ENCODE measurements around the gene SULT1C3. TPM values are rescaled to one million over a fixed set of nuclear protein-coding genes. Genes with fewer than 3 reads are reported as not detected.

The SULT1C3 gene
- total and polyA plus RNA-seq, 2 of the 13 experiments (the other 11 are each of a cell fraction or from before 2014, with no cell fraction given): not detected

DNA sequence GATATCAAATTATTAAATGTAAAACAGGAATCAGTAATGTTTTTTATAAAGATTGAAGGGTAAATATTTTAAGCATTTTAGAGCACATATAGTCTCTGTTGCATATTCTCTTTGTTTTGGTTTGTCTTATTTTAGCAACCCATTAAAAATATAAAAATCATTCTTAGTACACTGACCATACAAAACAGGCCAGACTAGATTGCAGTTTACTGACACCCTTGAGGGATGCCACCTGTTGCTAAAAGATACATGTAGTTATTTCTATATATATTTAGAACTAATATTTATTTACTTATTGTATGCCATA is 44.7 kb upstream of the SULT1C3 start:
- Histone ChIP-seq H3K27me3 (ENCODE audit: control insufficient read depth in 1 of 2, insufficient read depth in 2 of 2, low read length in 2 of 2) (no peaks in the 10 kb centered on the region), H3K36me3 (replicated peaks in 1 of 2; ENCODE audit: control insufficient read depth in 1 of 2, insufficient read depth in 2 of 2, low read length in 2 of 2) (no peaks in the 10 kb centered on the region), H3K4me2 (ENCODE audit: low read depth, low read length) (no peak overlapping the region), H3K4me1 (ENCODE audit: insufficient read depth, low read length) (peaks cover 8% of the 10 kb centered on the region), H4K20me1 (ENCODE audit: insufficient read depth, low read length) (no peaks in the 10 kb centered on the region), H3K4me3 (replicated peaks in 1 of 3; ENCODE audit: insufficient read depth in 1 of 3, low read depth in 2 of 3, low read length in 3 of 3) (no peak overlapping the region), H3K79me2 (ENCODE audit: insufficient read depth, low read length) (no peaks in the 10 kb centered on the region), H3K9ac (ENCODE audit: insufficient read depth, low read depth, low read length) (no peak overlapping the region), H2AFZ (ENCODE audit: low read length) (no peak overlapping the region), H3K9me3 (ENCODE audit: low read length) (no peaks in the 10 kb centered on the region), H3K27ac (ENCODE audit: extremely low read length, insufficient read depth, low read length) (no peak overlapping the region)
- DNase-seq (ENCODE audit: low spot score) (no peak), FAIRE-seq (no peak), ATAC-seq (no peak)
- POLR2A ChIA-PET: no interaction called here
- CTCF ChIA-PET (ENCODE audit: low intra/inter-chr PET ratio, low total read pairs): no interaction called here
- intact Hi-C loops (cut with micrococcal nuclease; ENCODE audit: unreplicated experiment) (no loop called here), in situ Hi-C loops (cut with HindIII; ENCODE audit: extremely low pct_ligation_motif_present, low pct_unique_long_range_greater_than_20kb) (no loop called here)
- no peak for TF ChIP-seq SP1 (IDR thresholded peaks at IDR 0.05)
- no peak for TF ChIP-seq SP1 (CRISPR knock-in tag; IDR thresholded peaks at IDR 0.05)
- TF ChIP-seq ADNP (CRISPR knock-in tag; IDR thresholded peaks at IDR 0.05): no peak
- TF ChIP-seq ATF7-NPFF (CRISPR knock-in tag; IDR thresholded peaks at IDR 0.05; ENCODE audit: low read depth): no peak
- TF ChIP-seq CBX1 (IDR thresholded peaks at IDR 0.05; ENCODE audit: low read depth): no peak
- TF ChIP-seq ZBTB33 (CRISPR knock-in tag; IDR thresholded peaks at IDR 0.05): no peak
- no peak for TF ChIP-seq GPN1 (CRISPR knock-in tag; IDR thresholded peaks at IDR 0.05; ENCODE audit: borderline replicate concordance)
- no peak for TF ChIP-seq FOXA1 (IDR thresholded peaks at IDR 0.05)
- no peak for TF ChIP-seq FOXA1 (CRISPR knock-in tag; IDR thresholded peaks at IDR 0.05)
- TF ChIP-seq NFKBIZ (CRISPR knock-in tag; IDR thresholded peaks at IDR 0.05): no peak
- no peak for TF ChIP-seq ZNF30 (CRISPR knock-in tag; IDR thresholded peaks at IDR 0.05)
- TF ChIP-seq ZFP41 (CRISPR knock-in tag; IDR thresholded peaks at IDR 0.05; ENCODE audit: borderline replicate concordance): no peak
- no peak for TF ChIP-seq RBFOX2 (IDR thresholded peaks at IDR 0.05; ENCODE audit: low read depth, low read length)
- TF ChIP-seq ZBTB26 (CRISPR knock-in tag; IDR thresholded peaks at IDR 0.05; ENCODE audit: borderline replicate concordance): no peak
- BruUV-seq (replicated peaks): no TSS peak

All from HepG2 (cell line).